Ovary (tissue), 3 donors: ENCODE results near the gene SLC51B.

Source experiments
- EP300 ChIP-seq: sonication (generic); formaldehyde crosslinking; IDR thresholded peaks from one replicate; pipeline ENCODE4 v1.6.1; 2017; ENCODE audit warnings: antibody characterized with exemption
- POLR2A ChIP-seq: fragments of 450-650 bp; IDR thresholded peaks from one replicate; pipeline ENCODE4 v1.6.1; 2017; ENCODE audit warnings: antibody characterized with exemption, mild to moderate bottlenecking, moderate library complexity
- TF ChIP-seq, protein P1 (sequence below), 3 donors: fragments of 450-650 bp in 2 of 3; fragments of 200-600 bp in 1 of 3; IDR thresholded peaks; one replicate each; pipeline versions ENCODE4 v1.5.1 to v1.8.0; 2016 to 2022; ENCODE audit warnings: antibody characterized with exemption in 3 of 3, mild to moderate bottlenecking in 1 of 3
- donor health status: DM: no; HTN: no; CAD: no.

- TF ChIP-seq POLR2A, result no peak
- TF ChIP-seq, protein P1, sequence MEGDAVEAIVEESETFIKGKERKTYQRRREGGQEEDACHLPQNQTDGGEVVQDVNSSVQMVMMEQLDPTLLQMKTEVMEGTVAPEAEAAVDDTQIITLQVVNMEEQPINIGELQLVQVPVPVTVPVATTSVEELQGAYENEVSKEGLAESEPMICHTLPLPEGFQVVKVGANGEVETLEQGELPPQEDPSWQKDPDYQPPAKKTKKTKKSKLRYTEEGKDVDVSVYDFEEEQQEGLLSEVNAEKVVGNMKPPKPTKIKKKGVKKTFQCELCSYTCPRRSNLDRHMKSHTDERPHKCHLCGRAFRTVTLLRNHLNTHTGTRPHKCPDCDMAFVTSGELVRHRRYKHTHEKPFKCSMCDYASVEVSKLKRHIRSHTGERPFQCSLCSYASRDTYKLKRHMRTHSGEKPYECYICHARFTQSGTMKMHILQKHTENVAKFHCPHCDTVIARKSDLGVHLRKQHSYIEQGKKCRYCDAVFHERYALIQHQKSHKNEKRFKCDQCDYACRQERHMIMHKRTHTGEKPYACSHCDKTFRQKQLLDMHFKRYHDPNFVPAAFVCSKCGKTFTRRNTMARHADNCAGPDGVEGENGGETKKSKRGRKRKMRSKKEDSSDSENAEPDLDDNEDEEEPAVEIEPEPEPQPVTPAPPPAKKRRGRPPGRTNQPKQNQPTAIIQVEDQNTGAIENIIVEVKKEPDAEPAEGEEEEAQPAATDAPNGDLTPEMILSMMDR (IDR thresholded peaks at IDR 0.05), result no peak
- TF ChIP-seq EP300, result no peak
Observed at GRCh38 chr15:65082303-65082953, 37.2 kb downstream of the SLC51B start.
